IPS DF 6.9 (cell line): ENCODE measurements around the gene FAM149B1.

Experiments
- DNase-seq: peaks from one replicate; pipeline ENCODE4 v3.0.0-alpha.2; 2013; ENCODE audit warnings: low read depth, low spot score
- H3K27ac ChIP-seq: one replicate; pipeline ENCODE4 v1.5.1; 2013; ENCODE audit warnings: low read length, control low read depth
- H3K27me3 ChIP-seq: 2 replicates; pipeline ENCODE4 v1.6.1; 2013; ENCODE audit warnings: mild to moderate bottlenecking, low read length; ENCODE audit not compliant: control insufficient read depth, insufficient read depth
- H3K36me3 ChIP-seq: 2 replicates; pipeline ENCODE4 v1.6.1; 2013; ENCODE audit warnings: low read length; ENCODE audit not compliant: control insufficient read depth, insufficient read depth
- H3K4me1 ChIP-seq: 2 replicates; pipeline ENCODE4 v1.6.1; 2013; ENCODE audit warnings: low read length; ENCODE audit not compliant: control insufficient read depth, insufficient read depth
- H3K4me3 ChIP-seq: 2 replicates; pipeline ENCODE4 v1.5.1; 2013; ENCODE audit warnings: mild to moderate bottlenecking, low read length
- H3K9me3 ChIP-seq: 2 replicates; pipeline ENCODE4 v1.6.1; 2013; ENCODE audit warnings: low read length, inconsistent platforms; ENCODE audit not compliant: control insufficient read depth, insufficient read depth
- WGBS: extraction: QIAGEN DNeasy Blood & Tissue Kit; methylation state at CpG from one replicate; pipeline ENCODE4 v1.1.7; 2013; ENCODE audit warnings: mixed read lengths, missing lambda C conversion rate; ENCODE audit not compliant: insufficient read length, insufficient coverage; 5-methylcytosine and 5-hydroxymethylcytosine counted together

FAM149B1 gene

GRCh38 chr10:73167783-73168464 lies at the start of gene FAM149B1, which contains the start of gene ECD:
Gene FAM149B1, plus strand, starts transcription at chr10:73168119. Its CDS starts 221 bp downstream, at chr10:73168340.
Gene ECD, minus strand, starts transcription at chr10:73168008. Its CDS starts 4,071 bp downstream, at chr10:73163937.
- Histone ChIP-seq H3K27me3 (no peaks in the 10 kb centered on the region), H3K36me3 (peaks cover under 1% of the 10 kb centered on the region; the same call in 1 of the 2 replicates), H3K4me3 (peak within 1 kb of the TSS; percentile 85), H3K27ac (no peak within 1 kb of the TSS), H3K4me1 (no peaks in the 10 kb centered on the region), H3K9me3 (no peaks in the 10 kb centered on the region)
- no CpG with 5 or more reads among the region's 49 CpGs for WGBS
- DNase-seq: peak; percentile 81

GRCh38 chr10:73119457-73119856 lies 48.5 kb upstream of the FAM149B1 start:
- Histone ChIP-seq H3K36me3 (no peaks in the 10 kb centered on the region), H3K27me3 (no peaks in the 10 kb centered on the region), H3K4me1 (peaks cover 2% of the 10 kb centered on the region; the same call in 1 of the 2 replicates), H3K27ac (no peak overlapping the region), H3K4me3 (no peak overlapping the region), H3K9me3 (no peaks in the 10 kb centered on the region)
- WGBS: no CpG with 5 or more reads among the region's 1 CpG
- DNase-seq: no peak

GRCh38 chr10:73119952-73120351 lies 48.0 kb upstream of the FAM149B1 start:
- H3K27ac ChIP-seq: no peak overlapping the region
- WGBS: no CpG with 5 or more reads among the region's 4 CpGs
- no peak for DNase-seq

GRCh38 chr10:73126343-73126742 lies 41.6 kb upstream of the FAM149B1 start:
- no peaks in the 10 kb centered on the region for H3K27me3 ChIP-seq
- no peaks in the 10 kb centered on the region for H3K36me3 ChIP-seq
- no peak for DNase-seq
- no peak overlapping the region for H3K27ac ChIP-seq
- no CpG with 5 or more reads among the region's 2 CpGs for WGBS
- H3K4me1 ChIP-seq: no peaks in the 10 kb centered on the region
- no peaks in the 10 kb centered on the region for H3K9me3 ChIP-seq
- H3K4me3 ChIP-seq: no peak overlapping the region

More at GRCh38 chr10:73119952-73120351, 48.0 kb upstream of the FAM149B1 start:
- Histone ChIP-seq H3K4me1 (peaks cover 2% of the 10 kb centered on the region; the same call in 1 of the 2 replicates), H3K27me3 (no peaks in the 10 kb centered on the region), H3K36me3 (no peaks in the 10 kb centered on the region), H3K4me3 (no peak overlapping the region), H3K9me3 (no peaks in the 10 kb centered on the region)

GRCh38 chr10:73131301-73131700 lies 36.6 kb upstream of the FAM149B1 start:
- no CpG with 5 or more reads among the region's 2 CpGs for WGBS
- no peak for DNase-seq

GRCh38 chr10:73131913-73132686 lies 35.8 kb upstream of the FAM149B1 start:
- no peaks in the 10 kb centered on the region for H3K4me1 ChIP-seq
- no CpG with 5 or more reads among the region's 2 CpGs for WGBS
- no peaks in the 10 kb centered on the region for H3K27me3 ChIP-seq
- no peak for DNase-seq
- no peak overlapping the region for H3K27ac ChIP-seq
- H3K36me3 ChIP-seq: peaks cover 4% of the 10 kb centered on the region; the same call in 1 of the 2 replicates
- H3K9me3 ChIP-seq: no peaks in the 10 kb centered on the region
- no peak overlapping the region for H3K4me3 ChIP-seq

More at GRCh38 chr10:73131301-73131700, 36.6 kb upstream of the FAM149B1 start:
- Histone ChIP-seq H3K27ac (no peak overlapping the region), H3K9me3 (no peaks in the 10 kb centered on the region), H3K36me3 (peaks cover 4% of the 10 kb centered on the region; the same call in 1 of the 2 replicates), H3K27me3 (no peaks in the 10 kb centered on the region), H3K4me1 (no peaks in the 10 kb centered on the region), H3K4me3 (no peak overlapping the region)

- Histone ChIP-seq H3K9me3 (no peaks in the 10 kb centered on the region), H3K4me1 (no peaks in the 10 kb centered on the region), H3K4me3 (no peak overlapping the region), H3K36me3 (peaks cover 4% of the 10 kb centered on the region; the same call in 1 of the 2 replicates), H3K27me3 (no peaks in the 10 kb centered on the region), H3K27ac (no peak overlapping the region)
- DNase-seq: no peak
- WGBS: no CpG with 5 or more reads among the region's 3 CpGs
Measured at GRCh38 chr10:73134727-73135126, 33.2 kb upstream of the FAM149B1 start.

- H3K4me1 ChIP-seq: no peaks in the 10 kb centered on the region
- H3K4me3 ChIP-seq: no peak overlapping the region
- H3K27ac ChIP-seq: no peak overlapping the region
- no peaks in the 10 kb centered on the region for H3K27me3 ChIP-seq
- DNase-seq: no peak
- H3K9me3 ChIP-seq: no peaks in the 10 kb centered on the region
- H3K36me3 ChIP-seq: peaks cover 4% of the 10 kb centered on the region; the same call in 1 of the 2 replicates
- no CpG with 5 or more reads among the region's 2 CpGs for WGBS
Measured at GRCh38 chr10:73136627-73137026, 31.3 kb upstream of the FAM149B1 start.

- DNase-seq: no peak
- WGBS: no CpG with 5 or more reads among the region's 2 CpGs
- H3K27me3 ChIP-seq: no peaks in the 10 kb centered on the region
- H3K4me3 ChIP-seq: no peak overlapping the region
- peaks cover 3% of the 10 kb centered on the region; the same call in 1 of the 2 replicates for H3K36me3 ChIP-seq
- H3K4me1 ChIP-seq: no peaks in the 10 kb centered on the region
- no peaks in the 10 kb centered on the region for H3K9me3 ChIP-seq
- no peak overlapping the region for H3K27ac ChIP-seq
Measured at GRCh38 chr10:73139251-73139650, 28.7 kb upstream of the FAM149B1 start.

GRCh38 chr10:73141603-73142002 lies 26.3 kb upstream of the FAM149B1 start:
- Histone ChIP-seq H3K36me3 (no peaks in the 10 kb centered on the region; the same call in 1 of the 2 replicates), H3K4me1 (no peaks in the 10 kb centered on the region), H3K4me3 (no peak overlapping the region), H3K27ac (no peak overlapping the region), H3K9me3 (no peaks in the 10 kb centered on the region), H3K27me3 (no peaks in the 10 kb centered on the region)
- WGBS: no CpG with 5 or more reads among the region's 3 CpGs
- DNase-seq: no peak
